ENCODE data around the gene AMD1.
"Not testable (repeated sequence)": the region's sequence is repeated elsewhere in the genome, so short reads cannot be mapped to it uniquely, and the experiment has no call there.

Gene AMD1

GRCh38 chr6:110873981-110874879 lies at the start of gene AMD1:
Gene AMD1, plus strand, starts transcription at chr6:110874785. Its CDS starts 321 bp downstream, at chr6:110875106.
- peak; percentile 87 for DNase-seq

- DNase-seq: no peak
These were observed 48.1 kb upstream of the AMD1 start for GRCh38 chr6:110826236-110827129.

- DNase-seq: no peak
These were observed 46.2 kb upstream of the AMD1 start for GRCh38 chr6:110828396-110828795.

GRCh38 chr6:110831405-110831804 lies 43.2 kb upstream of the AMD1 start:
- DNase-seq: no peak

- no peak for DNase-seq
These were observed 40.8 kb upstream of the AMD1 start for GRCh38 chr6:110833831-110834230.

GRCh38 chr6:110835751-110836150 lies 38.8 kb upstream of the AMD1 start:
- not testable (repeated sequence) for DNase-seq

GRCh38 chr6:110841266-110841665 lies 33.3 kb upstream of the AMD1 start:
- DNase-seq: no peak

GRCh38 chr6:110849781-110850180 lies 24.8 kb upstream of the AMD1 start:
- no peak for DNase-seq

- no peak for DNase-seq
These were observed 21.8 kb upstream of the AMD1 start for GRCh38 chr6:110852773-110853172.

- no peak for DNase-seq
These were observed 20.7 kb upstream of the AMD1 start for GRCh38 chr6:110853754-110854477.

- DNase-seq: no peak
These were observed 18.3 kb upstream of the AMD1 start for GRCh38 chr6:110856296-110856695.

GRCh38 chr6:110858016-110858415 lies 16.6 kb upstream of the AMD1 start:
- DNase-seq: no peak

- no peak for DNase-seq
These were observed 15.9 kb upstream of the AMD1 start for GRCh38 chr6:110858562-110859214.

GRCh38 chr6:110859335-110859792 lies 15.2 kb upstream of the AMD1 start:
- DNase-seq: no peak

GRCh38 chr6:110864824-110865223 lies 9.8 kb upstream of the AMD1 start:
- no peak for DNase-seq

- DNase-seq: no peak
These were observed 429 bp downstream of the AMD1 start for GRCh38 chr6:110874880-110875547.

- no peak for DNase-seq
These were observed 1.1 kb downstream of the AMD1 start for GRCh38 chr6:110875548-110876169.

GRCh38 chr6:110876170-110876773 lies 1.7 kb downstream of the AMD1 start:
- DNase-seq: no peak

- no peak for DNase-seq
These were observed 2.4 kb downstream of the AMD1 start for GRCh38 chr6:110876806-110877564.

- DNase-seq: no peak
These were observed 3.0 kb downstream of the AMD1 start for GRCh38 chr6:110877569-110877968.
